ENCODE data around the gene WSCD2.

Gene WSCD2

GRCh38 chr12:108240027-108240785 is 111.1 kb downstream of the WSCD2 start:
- no peak for DNase-seq

- no peak for DNase-seq
Measured at GRCh38 chr12:108240928-108241327, 111.8 kb downstream of the WSCD2 start.

- DNase-seq = no peak
Measured at GRCh38 chr12:108241986-108242703, 113.1 kb downstream of the WSCD2 start.

GRCh38 chr12:108247130-108247529 is 118.0 kb downstream of the WSCD2 start:
- no peak for DNase-seq

- no peak for DNase-seq
Measured at GRCh38 chr12:108248011-108248410, 118.9 kb downstream of the WSCD2 start.

- no peak for DNase-seq
Measured at GRCh38 chr12:108252523-108252922, 123.4 kb downstream of the WSCD2 start.

- DNase-seq = no peak
Measured at GRCh38 chr12:108253540-108253939, 124.5 kb downstream of the WSCD2 start.

GRCh38 chr12:108254030-108254429 is 124.9 kb downstream of the WSCD2 start:
- no peak for DNase-seq

GRCh38 chr12:108254517-108255251 is 125.6 kb downstream of the WSCD2 start:
- DNase-seq = no peak

GRCh38 chr12:108255252-108255602 is 126.1 kb downstream of the WSCD2 start:
- no peak for DNase-seq

- DNase-seq = no peak
Measured at GRCh38 chr12:108257004-108257403, 127.9 kb downstream of the WSCD2 start.

- DNase-seq = no peak
Measured at GRCh38 chr12:108257610-108258106, 128.6 kb downstream of the WSCD2 start.

- no peak for DNase-seq
Measured at GRCh38 chr12:108260039-108260438, 131.0 kb downstream of the WSCD2 start.

- DNase-seq = no peak
Measured at GRCh38 chr12:108260969-108261368, 131.9 kb downstream of the WSCD2 start.

- DNase-seq = no peak
Measured at GRCh38 chr12:108265505-108265904, 136.4 kb downstream of the WSCD2 start.

GRCh38 chr12:108266131-108266530 is 137.0 kb downstream of the WSCD2 start:
- DNase-seq = no peak

- DNase-seq = no peak
Measured at GRCh38 chr12:108267450-108267849, 138.4 kb downstream of the WSCD2 start.

GRCh38 chr12:108268397-108268796 is 139.3 kb downstream of the WSCD2 start:
- no peak for DNase-seq

GRCh38 chr12:108269224-108269623 is 140.1 kb downstream of the WSCD2 start:
- DNase-seq = no peak

GRCh38 chr12:108270035-108270848 is 141.2 kb downstream of the WSCD2 start:
- no peak for DNase-seq

GRCh38 chr12:108270849-108271143 is 141.7 kb downstream of the WSCD2 start:
- no peak for DNase-seq

GRCh38 chr12:108271951-108272872 is 143.1 kb downstream of the WSCD2 start:
- no peak for DNase-seq
